Amygdala (tissue), 56 donors: ENCODE measurements around the gene MPPED1.

Source experiments
- DNase-seq, 56 donors: peaks; one replicate each; lab custom pipeline; 2025; lab: John Stamatoyannopoulos, UW

Gene MPPED1

DNA sequence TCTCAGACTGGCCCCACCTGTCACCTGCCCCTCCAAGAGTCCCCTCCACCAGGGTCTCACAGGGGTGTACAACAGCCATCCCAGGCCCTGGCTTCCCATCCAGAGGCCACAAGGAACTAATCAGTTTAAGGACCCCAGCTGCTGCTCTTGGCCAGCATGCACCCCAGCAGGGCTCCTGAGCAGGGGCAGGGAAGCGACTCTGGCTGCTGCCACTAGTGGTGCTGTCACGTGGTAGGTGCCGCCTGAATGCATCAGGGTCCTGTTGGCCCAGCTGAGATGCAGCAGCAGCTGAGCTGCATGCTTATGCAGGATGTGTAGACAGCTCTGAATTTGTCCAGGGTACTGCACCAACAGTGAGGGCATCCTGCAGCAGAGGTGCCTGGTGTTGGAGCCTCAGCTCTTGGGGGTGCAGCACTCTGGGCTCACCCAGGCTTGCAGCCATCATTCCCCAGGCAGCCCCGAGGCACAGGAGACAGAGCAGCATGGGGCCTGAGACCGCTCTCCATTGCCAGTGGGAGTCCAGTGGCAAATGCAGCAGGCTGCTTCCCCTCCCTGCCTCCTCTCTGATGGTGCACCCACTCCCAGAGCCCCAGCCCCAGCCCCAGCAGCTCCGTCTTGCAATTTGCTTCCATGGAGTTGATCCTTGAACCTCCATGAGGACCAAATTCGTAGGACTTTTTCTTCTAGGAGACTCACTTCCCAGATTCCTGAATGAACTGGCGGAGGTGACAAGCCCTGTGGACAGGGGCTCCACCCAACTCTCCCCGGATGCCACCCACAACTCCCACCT lies 98.7 kb downstream of the MPPED1 start:
- DNase-seq, result no peak

DNA sequence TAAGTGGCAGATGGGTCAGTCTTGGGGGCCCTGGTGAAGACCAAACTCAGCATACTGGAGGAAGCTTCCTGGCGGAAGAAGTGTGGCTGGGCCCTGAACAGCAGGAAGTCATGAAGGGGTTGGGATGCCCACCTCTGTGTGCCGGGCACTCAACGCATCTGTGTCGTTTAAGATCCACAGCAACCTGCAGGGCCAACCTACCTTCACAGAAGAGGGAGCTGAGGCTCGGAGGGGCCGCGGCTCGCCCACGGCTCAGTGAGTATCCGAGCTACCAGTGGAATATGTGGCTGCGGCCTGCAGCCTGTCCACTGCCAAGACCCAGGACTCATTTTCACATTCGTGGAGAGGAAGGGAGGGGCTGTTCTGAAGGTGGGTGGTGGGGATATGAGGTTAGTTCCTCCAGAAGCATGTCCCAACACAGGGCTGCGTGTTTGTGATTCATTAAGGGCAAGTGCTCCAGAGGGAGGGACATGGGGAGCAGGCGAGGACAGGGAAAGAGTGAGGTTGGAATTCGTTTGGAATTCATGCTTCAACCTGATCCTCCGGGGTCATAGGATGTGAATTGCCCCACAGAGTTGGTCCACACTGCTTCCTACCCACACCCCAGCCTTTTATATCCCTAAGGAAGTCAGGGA lies 99.6 kb downstream of the MPPED1 start:
- DNase-seq, result no peak

DNA sequence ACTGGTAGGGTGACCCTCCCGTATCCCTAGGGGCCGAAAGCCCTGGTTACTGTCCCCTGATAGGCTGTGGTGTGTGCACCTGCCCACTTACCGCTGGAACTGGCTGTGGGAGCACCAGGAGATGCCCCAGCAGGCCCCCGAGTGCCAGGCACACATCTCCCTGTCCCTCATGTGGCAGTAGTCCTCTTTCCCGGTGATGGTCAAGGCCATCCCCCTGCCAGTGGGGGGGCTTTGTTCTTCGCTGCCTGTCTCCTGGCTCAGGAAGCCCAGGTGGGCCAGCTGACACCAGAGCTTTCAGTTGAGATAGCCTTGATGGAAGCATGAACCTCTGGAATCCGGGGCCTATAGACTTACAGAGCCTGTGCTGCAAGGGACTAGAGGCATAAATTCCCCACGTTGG lies 100.5 kb downstream of the MPPED1 start:
- DNase-seq, result no peak

DNA sequence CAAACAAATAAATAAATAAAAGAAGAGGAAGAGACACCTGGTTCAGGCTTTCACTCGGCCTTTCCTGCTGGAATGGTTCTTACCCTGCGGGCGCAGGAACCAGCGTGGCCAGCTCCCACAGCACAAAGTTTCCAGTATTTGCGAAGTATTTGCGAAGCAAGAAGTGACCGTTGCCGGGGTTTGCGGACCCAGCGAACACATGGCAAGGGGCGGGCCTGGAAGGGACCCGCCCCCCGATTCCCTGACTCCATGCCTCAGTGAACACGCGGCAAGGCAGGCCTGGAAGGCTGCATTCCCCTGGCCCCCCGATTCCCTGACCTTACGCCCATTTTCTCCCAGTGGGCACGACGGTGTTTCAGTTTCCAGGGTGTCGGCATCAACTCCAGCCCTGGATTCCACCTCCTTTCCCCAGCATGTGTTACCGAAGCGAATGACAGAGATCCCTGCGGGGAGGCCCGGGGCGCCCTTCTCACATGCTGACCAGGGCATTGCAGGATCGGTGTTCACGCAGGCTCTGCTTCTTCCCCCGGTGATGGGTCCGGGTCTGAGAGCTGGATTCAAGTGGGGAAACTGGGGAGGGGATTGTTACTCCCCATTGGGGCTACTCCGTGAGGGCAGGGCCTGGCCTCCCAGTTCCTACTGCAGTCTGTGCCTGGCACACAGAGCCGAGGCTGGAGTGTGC lies 102.8 kb downstream of the MPPED1 start:
- DNase-seq, result no peak

DNA sequence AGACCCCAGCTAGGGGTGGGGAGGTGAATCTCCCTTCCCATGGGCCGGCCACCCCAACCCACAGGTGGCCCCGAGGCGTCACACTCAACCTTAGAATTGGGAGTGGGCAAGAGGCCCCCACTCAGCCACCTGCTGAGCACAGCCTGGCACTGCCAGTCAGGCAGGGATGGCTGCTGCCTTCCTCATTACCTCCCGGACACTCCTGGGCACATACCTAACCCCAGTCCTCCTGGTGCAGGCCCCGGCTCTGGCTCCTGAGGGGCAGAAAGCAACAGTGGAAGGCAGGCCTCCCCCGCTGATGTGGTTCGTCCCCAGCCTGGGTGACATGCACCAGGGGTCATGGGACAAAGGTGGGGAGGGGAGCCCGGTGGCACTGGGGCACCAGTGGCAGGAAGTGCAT lies 103.6 kb downstream of the MPPED1 start:
- DNase-seq, result no peak

DNA sequence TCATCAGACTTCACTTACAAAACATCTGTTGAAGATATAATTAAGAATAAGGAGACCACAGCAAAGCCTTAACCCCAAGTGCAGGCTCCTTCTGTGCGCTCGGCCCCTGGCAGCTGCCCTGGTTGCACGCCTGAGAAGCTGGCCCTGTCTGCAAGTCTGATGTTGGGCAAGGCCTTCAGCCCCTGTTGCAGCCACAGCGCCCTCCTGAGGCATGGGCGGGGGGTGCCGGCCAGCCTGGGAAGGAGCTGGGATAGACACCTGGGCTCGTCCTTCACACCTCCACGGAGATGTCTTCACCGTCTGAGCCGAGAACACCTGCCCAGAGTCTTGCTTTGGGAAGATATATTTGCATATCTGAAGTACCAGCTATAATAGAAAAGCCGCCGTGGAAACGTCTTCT lies 104.1 kb downstream of the MPPED1 start:
- DNase-seq, result no peak

DNA sequence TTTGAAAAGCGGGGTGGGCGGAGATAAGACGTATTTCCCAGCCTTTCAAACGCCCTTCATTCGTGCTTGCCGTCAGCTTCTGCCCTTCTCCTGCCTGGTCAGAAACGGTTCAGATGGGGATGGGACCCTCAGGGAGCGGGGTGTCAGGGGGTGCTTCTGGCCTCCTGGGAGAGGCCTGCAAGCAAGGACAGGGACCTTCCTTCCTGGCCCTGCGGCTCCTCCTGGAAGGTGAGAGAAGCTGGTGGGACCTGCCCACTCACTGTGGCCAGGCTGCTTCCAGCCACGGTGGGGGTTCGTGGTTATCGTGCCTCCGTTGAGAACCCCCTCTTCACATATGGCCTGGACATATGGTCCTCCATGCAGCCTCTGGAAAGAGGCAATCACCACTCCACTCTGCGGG lies 104.6 kb downstream of the MPPED1 start:
- DNase-seq, result no peak

DNA sequence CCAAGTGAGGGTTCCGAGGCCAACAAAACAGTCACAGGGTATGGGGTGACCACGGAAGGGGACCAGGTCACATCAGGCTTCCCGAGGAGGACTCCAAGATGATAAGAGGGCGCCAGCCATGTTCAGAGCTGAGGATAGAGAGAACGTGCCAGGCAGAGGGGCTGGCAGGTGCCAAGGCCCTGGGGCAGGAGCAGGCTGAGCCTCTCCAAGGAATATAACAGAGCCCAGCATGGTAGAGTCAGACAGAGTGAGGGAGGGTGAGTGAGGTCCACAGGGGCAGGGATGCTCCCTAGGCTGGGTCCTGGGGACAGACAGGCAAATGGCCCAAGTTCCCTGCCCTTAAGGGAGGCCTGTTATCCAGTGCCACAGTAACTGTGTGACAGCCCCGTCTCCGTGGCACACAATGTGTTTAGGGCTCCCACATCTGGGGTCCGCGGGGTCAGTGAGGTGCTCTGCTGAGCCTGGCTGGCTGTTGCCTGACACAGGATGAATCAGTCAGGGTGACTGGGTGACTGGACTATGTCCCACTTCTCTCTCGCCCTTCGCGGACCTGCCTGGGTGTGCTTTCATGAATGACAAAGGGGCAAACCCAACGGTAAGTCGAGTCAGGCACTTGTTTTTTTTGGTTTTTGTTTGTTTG lies 105.3 kb downstream of the MPPED1 start:
- no peak for DNase-seq

DNA sequence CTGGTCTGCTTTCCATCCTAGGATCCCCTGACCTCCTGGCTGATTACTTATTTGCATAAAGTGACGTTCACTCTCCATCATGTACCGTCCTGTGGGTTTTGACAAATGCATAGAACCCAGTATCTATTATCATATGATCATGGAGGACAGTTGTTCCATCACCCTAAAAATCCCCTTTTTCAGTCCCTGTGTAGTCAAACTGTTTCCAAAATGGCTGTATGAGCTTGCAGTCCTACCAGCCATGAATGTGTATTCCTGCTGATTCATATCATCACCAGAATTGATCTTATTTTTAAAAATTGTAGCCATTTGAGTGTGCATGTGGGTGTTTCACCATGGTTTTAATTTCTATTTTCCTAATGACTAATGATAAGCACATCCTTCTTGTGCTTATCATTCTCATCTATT lies 108.8 kb downstream of the MPPED1 start:
- DNase-seq, result no peak

DNA sequence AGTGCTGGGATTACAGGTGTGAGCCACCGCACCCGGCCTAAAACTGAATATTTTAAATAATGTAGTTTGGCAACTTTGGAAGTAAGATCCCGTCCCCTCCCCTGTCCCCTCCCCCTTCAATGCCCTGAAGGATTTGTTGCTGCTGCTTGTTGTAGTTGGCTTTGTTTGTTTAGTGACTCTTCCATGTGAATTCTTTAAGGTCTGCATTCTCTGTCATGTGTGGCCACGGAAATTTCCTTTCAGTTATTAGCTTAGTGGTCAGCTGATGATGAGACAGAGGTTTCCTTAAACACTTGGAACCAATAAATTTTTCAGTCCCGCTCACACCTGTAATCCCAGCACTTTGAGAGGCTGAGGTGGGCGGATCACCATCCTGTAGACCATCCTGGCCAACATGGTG lies 109.9 kb downstream of the MPPED1 start:
- DNase-seq, result no peak

DNA sequence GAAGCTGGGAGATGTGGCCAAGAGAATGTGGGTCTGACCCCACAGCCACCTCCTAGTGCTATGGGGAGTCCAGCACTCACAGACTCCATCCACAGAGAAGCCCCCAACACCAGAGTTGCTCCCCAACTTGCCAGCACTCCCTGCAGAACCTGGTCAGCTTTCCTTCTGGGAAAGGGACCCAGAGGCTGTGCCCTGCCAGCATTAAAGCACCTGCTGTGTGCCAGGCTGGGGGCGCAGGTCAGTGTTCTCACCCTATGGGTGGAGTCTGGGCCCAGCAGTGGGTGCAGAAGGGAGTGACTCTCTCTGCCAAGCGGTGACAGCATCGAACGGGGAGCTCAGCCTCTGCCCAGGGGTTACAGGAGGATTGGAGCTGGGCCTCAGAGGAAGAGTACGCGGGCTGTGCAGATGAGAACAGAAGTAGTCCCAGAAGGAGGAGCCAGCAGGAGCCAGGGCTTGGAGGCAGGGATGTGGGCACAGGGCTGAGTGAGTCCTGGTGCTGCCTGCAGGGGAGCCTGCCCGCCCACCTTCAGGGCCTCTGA lies 114.4 kb downstream of the MPPED1 start:
- DNase-seq, result no peak

DNA sequence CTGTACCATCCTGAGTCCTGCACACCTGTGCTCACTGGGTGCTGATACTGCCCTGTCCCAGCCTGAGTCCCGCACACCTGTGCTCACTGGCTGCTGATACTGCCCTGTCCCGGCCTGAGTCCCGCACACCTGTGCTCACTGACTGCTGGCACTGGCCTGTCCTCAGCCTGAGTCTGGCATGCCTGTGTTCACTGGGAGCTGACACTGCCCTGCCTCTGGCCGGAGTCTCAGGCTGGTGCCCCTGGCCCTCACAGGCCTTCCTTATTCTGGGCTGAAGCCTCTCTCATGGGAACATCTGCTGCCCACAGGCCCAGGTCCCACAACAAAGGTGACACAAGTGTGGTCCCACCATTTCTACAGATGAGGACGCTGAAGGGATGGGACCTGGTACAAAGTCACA lies 115.1 kb downstream of the MPPED1 start:
- DNase-seq, result no peak

DNA sequence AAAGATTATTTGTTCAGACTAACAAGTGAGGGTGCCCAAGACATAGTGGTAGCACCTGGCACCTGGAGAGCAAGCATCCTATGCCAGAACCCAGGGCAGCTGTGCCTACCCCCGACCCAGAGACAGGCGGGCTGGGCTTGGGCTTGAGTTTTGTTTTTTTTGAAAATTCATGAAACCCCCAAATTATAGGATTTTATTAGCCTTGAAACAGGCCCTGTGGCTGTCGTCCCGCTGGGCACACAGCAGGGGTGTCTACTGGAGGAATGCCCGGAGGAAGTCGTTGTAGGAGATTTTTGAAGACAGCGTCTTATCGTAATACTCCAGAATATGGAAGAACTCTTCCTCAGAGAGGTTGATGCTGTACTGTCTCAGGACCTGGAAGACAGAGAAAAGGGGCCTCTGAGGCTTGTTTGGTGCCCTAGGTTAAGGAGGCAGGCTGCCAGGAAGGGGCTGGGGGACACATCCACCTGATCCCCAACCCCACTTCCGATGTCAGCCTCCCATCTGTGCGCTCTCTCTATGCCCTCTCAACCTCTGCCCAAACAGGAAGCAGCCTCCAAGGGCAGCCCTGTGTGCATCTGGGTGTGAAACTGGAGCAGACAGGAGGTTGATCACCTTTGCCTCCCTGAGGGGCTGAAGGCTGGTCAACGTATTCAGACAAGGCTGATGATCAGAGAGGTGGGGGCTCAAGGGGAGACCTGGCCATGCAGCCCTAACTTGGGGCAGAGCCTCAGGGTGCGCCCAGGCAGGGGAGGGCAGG lies 117.0 kb downstream of the MPPED1 start:
- no peak for DNase-seq

DNA sequence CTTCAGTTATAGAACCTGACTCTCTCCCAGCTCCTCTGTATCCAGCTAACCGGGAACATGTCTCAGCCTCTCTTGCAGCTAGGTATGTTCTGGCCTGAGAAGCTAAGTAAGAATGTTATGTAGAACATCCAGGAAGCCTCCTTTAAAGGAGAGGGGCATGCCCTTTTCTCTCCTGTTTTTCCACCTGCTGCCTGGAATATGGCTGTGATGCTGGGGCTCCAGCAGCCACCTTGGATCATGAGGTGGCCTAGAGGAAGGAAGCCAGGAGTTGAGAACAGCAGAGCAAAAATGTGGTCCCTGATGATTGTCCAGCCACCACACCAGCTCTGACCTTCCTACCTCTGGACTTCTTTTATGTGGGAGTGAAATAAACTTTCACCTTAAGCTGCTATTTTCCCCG lies 117.6 kb downstream of the MPPED1 start:
- DNase-seq, result no peak

DNA sequence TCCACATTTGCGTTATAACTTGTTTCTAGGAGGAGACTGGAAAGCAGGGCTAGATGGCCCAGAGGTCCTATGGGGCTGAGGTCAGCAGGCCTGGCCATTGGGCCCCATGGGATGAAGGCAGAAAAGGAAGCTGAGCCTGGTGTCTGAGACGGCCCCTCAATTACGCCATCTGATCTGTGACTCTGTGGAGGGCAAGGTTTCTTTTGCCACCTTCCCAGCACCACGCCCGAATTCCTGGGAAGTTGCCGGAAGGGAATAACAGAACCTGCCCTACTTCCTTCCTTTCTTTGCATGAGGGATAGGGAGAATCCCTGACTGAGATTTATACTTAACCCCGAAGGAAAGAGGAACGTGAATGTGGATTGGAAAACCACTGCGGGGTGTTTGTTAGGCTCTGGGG lies 118.1 kb downstream of the MPPED1 start:
- DNase-seq, result no peak

DNA sequence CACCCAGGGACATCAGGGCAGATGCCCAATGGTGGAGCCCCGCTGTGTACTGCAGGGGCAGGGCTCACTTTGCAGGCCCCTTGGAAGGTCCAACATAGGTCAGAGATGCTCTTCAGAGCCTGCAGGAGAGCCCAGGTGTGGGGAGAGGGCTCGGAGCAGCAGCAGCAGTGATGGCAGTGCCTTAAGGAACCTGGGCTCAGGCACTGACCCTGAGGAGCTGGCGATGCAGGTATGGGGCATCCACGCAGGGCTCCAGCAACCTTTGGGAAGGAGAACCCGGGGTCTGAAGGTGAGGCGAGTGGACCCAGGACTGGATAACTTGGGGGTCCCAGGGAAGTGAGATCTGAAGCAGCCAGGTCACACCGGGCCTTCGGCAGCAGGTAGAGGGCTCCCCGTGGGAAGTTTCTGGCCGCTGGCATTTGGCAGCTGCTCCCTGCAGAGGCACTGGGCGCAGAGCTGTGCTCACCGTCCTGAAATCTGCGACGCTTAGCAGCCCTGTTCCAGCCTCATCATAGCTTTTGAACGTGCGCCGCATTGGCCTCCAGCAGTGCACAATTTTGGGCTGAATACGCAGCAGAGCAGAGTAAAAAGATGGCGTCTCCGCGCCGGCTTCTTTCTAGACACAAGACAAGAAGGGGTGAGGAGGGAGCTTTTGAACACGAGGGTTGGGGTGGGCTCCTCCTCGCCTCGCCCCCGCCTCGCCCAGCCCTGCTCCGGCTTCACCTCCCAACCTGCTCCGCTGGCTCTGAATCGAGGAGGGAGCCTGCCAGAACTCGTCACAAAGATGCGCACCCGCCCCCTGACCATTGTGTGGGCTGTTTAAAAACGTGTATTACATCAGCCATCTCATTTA lies 118.8 kb downstream of the MPPED1 start:
- peak in 3 of 56 donors; percentile 5 to 16 (median 11) for DNase-seq

DNA sequence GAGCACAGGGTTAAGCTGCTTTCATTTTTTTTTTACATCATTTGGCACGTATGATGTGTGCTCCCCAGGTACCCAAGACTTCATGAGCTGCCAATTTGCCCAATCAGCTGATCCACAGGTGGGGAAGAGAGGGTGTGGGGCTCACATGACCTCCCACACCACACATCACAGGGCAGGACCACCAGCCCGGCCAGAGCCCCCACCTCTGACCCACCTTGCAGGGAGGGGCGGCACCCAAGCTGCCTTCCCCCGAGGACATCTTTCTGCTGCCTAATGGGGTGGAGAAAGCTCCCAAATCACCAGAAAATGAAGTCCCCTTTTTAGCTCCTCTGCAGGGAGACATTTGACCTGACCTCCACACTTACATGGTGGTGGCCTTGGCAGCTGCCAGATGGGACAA lies 119.8 kb downstream of the MPPED1 start:
- DNase-seq, result no peak

DNA sequence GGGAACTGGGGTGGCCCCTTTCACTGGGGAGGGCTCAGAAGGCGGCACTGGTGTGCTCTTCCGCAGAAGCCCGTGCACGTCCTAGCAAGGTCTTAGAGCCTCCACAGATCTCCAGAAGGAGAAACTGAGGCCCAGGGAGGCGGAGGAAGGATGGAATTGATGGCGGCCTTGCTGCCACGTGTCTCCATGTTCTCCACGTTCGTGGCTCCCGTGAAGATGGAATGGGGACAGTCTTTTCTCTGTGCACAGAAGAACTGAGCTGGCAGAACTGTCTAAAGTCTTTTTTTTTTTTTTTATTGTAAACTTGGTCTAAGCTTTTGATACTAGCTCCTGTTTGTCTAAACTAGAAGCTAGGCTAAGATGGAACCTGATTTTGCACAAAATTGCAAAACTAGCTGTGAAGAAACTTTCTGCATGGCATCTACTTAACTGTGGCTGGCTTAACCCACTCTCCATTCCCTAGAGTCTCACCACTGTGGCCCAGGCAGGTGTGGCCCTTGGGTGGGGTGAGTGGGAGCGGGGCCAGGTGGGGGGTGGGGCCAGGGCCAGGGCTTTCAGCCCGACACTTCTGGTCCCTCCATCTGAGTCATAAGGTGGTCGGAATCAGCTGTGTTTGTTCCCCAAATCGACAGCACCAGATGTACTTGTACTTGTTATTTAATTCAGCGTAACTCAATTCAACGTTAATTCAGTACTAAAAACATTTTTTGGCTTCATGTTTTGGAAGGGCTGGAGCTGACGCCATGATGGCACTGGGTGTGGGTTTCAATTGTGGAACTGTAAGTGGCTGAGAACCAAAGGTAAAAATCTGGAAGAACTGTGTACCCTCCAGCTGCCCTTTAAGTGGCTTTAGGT lies 120.7 kb downstream of the MPPED1 start:
- DNase-seq, result no peak
